GM18498 (cell line): Measurements from ENCODE around the gene DCAF7.

Source experiments
- ATAC-seq: cut with Tn5 transposase; IDR thresholded peaks from one replicate; pipeline ENCODE4 v1.9.1; 2021; ENCODE audit warnings: mild to moderate bottlenecking, moderate library complexity; ENCODE audit not compliant: unreplicated experiment

DCAF7 gene

GRCh38 chr17:63543822-63544420 is 6.4 kb upstream of the DCAF7 start:
- ATAC-seq = no peak

- ATAC-seq = no peak
Measured at GRCh38 chr17:63544467-63545301, 5.6 kb upstream of the DCAF7 start.

DNA sequence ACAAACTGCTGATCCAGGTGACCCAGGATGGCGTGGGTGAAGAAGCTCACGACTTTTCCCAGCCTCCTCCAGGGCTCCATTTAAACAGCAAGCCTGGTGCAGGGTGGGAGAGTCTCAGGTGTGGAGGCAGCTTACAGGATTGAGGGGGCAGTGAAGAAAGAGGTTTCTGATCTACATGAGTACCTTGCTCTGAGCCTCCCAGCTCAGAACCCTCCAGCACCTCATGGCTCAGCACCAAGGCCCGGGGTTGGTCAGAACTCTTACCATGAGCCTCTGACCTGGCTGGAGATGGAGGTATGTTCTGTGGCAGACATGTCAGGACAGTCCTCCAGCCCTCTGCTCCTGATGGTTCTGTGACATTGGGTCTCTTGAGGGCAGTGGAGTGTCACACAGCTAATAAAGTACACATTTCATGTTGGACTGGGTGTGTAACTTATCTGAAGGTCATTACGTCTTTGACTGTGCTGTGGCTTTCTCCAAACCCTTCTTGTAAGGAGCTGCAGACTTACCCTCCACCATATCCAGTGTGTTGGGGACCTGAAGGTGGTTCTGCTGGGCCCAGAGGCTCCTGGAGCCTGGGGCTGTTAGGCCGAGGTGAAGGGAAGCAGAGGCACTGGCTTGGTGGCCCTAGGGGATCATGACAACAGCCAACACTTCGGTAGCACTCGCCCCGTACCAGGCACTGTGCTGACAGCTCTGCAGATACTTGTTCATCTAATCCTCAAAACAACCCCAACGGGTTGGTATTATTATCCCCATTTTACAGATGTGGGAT is 3.8 kb upstream of the DCAF7 start:
- ATAC-seq = no peak

DNA sequence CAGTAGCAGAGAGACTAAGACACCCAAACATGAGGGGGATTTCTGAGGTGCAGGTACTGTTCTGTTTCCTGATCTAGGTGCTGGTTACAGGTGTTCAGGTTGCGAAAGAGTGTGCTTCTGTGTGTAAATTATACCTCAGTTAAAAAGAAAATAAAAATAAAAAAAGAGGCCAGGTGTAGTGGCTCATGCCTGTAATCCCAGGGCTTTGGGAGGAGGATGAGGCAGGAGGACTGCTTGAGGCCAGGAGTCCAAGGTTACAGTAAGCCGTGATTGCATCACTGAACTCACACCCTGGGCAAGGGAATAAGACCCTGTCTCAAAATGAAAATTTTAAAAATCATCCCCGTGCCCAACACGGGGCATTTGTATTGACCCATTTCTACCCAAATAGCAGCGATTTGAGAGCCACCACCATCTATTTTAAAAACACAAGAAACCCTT is 3.2 kb upstream of the DCAF7 start:
- no peak for ATAC-seq

- ATAC-seq = peak; percentile 20
Measured at GRCh38 chr17:63549289-63549945, 860 bp upstream of the DCAF7 start.

DNA sequence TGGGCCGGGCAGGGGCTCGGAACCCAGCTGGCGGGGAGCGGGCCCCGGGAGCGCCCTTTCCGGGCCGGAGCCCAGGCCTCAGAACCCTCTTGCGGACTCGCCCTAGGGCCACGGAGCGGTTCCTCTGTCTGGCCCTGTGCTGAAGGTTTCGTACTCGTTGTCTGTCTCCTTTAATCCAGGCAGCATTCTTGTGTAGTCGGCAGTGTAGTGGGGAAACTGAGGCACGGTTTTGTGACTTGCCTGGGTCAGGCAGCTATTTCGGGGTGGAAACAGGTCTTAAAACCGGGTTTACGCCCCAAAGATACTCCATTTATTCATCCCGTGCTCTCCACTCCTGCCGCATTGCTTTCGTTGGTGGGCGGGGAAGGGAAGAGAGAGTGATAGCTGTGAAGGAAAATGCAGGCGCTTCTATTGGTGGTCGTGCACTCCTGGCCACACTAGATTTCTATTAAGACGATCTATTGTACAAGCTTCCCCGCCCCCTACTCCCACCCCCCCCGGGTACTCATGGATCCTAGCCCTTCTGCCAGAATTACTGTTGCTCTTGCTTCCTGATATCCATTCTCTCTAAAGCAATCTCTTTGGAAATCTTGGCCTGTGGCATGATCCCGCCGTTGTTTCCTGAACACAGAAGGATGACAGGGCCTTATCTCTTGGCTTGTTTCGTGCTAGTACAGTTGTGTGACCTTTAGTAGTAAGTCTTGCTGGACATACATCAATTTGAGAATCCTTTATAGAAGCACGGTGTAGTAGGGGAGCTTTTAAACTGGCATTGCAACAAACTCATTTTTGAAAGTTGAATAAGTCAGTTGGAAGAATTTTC is 751 bp downstream of the DCAF7 start:
- ATAC-seq = no peak

DNA sequence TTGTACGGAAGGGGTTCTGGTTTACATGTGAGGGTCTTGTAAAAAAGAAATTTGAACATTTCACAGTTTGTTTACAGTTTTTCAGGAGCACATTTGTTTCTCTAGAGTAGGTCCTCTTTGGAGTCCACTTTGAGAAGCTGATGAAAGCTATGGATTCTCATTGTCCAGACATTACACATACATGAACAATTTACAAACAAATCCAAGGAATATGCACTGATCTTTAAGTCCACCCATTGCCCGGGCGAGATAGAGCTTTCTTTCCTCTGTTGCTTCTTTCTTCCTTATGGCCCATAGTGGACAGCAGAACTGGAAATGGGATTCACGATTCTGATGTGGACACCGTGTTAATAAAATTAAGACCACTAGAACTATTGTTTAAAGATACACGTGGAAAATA is 1.9 kb downstream of the DCAF7 start:
- no peak for ATAC-seq

- ATAC-seq = no peak
Measured at GRCh38 chr17:63555500-63556156, 5.4 kb downstream of the DCAF7 start.

DNA sequence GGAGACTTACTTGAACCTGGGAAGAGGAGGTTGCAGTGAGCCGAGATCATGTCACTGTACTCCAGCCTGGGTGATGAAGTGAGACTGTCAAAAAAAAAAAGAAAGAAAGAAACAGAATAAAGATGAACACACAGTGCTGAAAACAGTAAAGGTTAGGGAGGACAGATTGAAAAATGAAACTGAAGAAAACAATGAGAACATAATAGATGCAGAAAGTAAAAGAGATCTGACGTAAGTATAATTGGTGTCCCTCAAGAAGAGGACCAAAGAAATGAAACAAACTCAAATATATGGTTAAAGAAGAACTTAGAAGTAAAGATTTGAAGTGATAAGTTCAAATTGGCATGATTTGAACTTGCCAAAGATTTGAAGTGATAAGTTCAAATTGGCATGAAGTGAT is 7.1 kb downstream of the DCAF7 start:
- ATAC-seq = no peak

DNA sequence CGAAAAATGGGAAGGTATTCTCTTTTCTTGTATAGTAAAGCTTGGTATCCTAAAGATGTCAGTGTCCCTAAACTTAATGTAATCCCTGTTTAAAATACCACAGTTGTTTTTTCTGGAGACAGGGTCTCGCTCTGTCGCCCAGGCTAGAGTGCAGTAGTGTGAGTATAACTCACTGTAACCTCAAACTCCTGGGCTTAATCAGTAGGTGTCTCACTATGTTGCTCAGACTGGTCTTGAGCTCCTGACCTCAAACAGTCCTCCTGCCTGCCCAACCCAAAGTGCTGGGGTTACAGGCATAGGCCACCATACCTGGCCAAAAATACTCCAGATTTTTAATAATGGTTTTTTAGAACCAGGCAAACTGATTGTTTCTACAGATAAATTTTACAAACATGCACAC is 8.2 kb downstream of the DCAF7 start:
- ATAC-seq = no peak

DNA sequence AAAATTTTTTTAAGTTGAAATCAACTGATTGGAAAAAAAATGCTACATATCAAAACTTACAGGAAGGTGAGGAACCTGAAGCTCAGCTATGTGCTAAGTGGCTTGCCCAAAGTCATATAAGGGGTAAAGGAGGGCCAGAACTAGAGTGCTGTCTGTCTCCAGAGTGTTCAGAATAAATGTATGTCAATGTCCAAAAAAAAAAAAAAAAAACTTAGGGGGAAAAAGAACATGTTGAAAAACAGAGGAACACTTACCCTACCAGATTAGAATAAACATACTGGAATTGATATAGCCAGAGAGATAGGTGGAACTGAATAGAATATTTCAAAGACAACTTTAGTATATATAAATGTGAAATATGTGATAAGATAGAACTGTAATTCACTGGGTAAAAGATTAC is 11.5 kb downstream of the DCAF7 start:
- ATAC-seq = no peak

- ATAC-seq = no peak
Measured at GRCh38 chr17:63563339-63563738, 13.1 kb downstream of the DCAF7 start.

DNA sequence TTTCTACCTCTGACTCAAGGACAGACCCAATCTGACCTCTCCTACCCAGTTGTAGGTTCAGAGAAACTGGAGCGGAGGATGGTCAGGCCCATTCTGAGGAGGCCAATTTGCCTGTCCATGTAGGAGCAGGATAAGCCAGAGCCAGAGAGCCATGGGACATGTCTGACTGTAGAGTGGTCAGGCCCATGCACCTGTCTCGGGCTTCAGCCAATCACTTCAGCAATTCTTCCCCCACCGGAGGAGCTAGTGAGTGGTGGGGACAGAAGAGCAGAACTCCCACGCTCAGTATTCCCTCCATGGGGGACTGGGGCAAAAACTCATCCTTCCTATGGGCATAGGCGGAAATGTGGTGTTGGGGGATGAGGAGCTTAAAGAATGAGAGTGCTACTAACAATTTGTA is 14.3 kb downstream of the DCAF7 start:
- no peak for ATAC-seq

DNA sequence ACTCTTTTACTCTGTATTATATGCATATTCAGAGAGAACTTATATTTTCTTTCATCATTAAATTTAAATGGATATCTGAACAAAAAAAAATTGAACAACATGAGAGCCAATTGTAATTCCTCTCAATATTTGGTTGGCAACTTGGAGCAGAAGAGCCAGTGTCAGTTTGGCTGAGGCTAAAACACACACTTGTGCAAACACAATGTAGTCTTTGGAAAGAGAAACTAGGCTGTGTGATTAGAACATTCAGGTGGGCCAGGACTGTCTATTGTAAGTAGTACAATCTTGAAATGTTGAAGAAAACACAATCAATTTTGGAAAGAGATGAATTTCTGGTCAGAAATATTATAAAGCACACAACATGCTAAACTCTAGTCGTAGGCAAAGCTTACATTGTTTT is 17.0 kb downstream of the DCAF7 start:
- ATAC-seq = no peak

- no peak for ATAC-seq
Measured at GRCh38 chr17:63568563-63568962, 18.3 kb downstream of the DCAF7 start.

DNA sequence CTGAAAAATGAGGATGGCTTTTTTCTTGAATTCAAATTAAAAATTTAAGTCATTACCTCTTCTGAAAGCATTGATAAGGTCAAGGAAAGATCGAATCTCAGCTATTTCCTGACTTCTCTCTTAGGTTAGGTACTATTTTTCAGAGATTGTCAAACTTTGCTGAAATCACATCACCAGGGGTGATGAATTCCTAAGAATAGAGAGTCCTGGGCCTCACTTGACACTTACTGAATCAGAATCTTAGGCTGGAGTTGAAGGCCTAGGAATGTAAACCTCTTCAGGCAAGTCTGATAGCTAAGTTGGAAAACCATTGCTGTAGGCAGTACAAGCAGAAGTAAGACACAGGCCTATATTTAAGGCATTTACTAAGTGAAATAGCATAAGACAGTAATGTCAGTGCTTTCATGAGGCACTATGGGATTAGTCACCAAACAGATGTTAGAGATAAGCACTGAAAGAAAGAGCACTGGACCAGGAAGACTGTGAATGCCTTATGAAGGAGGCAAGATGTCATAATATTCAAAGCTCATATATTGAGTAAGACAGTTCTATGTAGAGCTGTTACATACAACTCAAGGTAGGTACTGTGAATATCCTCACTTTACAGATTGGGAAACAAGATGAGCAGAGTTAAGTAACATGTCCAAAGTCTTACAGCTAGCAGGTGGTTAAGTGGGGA is 21.5 kb downstream of the DCAF7 start:
- ATAC-seq = no peak

DNA sequence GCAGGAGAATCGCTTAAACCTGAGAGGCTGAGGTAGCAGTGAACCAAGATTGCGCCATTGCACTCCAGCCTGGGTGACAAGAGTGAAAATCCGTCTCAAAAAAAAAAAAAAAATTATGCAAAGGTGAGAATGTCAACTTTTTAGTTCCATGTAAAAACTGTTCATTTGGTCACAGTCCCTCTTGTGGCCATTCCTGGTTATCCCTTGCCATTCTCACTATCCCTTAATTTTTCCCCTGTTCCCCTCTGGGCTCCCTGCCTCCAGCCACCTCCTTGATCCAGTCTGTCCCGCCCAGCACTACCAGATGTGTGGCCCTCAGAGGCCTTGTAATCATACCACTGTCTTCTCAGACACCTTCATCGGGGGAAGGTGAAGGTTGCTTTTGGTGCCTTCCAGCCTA is 23.4 kb downstream of the DCAF7 start:
- ATAC-seq = no peak

DNA sequence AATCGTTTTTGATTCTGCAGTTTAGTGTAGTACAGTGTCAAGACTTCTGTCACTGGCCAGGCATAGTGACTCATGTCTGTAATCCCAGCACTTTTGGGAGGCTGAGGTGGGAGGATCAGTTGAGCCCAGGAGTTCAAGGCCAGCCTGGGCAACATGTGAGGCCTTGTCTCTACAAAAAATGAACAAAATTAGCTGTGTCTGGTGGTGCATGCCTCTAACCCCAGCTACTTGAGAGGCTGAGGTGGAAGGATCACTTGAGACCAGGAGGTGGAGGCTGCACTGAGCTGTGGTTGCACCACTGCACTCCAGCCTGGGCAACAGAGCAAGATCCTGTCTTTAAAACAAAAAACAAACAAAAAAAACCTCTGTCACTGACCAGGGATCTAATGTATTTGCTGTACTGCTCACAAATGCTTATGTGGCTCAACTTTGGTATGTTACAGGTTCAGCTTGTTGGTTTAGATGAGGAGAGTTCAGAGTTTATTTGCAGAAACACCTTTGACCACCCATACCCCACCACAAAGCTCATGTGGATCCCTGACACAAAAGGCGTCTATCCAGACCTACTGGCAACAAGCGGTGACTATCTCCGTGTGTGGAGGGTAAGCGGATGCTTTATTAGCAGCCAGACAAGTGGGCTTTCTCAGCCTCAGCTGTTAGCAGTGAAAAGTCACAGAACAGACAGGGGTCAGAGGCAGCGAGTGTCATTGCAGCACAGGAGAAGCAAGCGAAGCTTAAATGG is 27.9 kb downstream of the DCAF7 start:
- ATAC-seq = no peak

- no peak for ATAC-seq
Measured at GRCh38 chr17:63578769-63579111, 28.5 kb downstream of the DCAF7 start.
